SK-N-MC (cell line): ENCODE measurements around the gene EFCAB6.
"Not testable (repeated sequence)": the region's sequence is repeated elsewhere in the genome, so short reads cannot be mapped to it uniquely, and the experiment has no call there.

ENCODE experiments used
- DNase-seq: peaks from one replicate; pipeline ENCODE4 v3.0.0-alpha.2; 2011; ENCODE audit warnings: low read depth, low spot score
- H3K27ac ChIP-seq: fragments of 200-600 bp; sonication (generic); 2 replicates; pipeline ENCODE4 v1.5.1; 2016; ENCODE audit warnings: mixed run types
- H3K36me3 ChIP-seq: fragments of 200-600 bp; sonication (generic); 2 replicates; pipeline ENCODE4 v1.6.1; 2017; ENCODE audit warnings: antibody characterized with exemption, low read length, mixed read lengths; ENCODE audit not compliant: insufficient read depth
- H3K4me3 ChIP-seq: fragments of 200-600 bp; sonication (generic); 2 replicates; pipeline ENCODE4 v1.5.1; 2016
- H3K9ac ChIP-seq: fragments of 200-600 bp; sonication (generic); 2 replicates; pipeline ENCODE4 v1.8.0; 2017; ENCODE audit warnings: mixed run types, mixed read lengths; ENCODE audit not compliant: insufficient read length
- H3K9me3 ChIP-seq: fragments of 200-600 bp; sonication (generic); 2 replicates; pipeline ENCODE4 v1.6.1; 2017; ENCODE audit warnings: low read depth, mild to moderate bottlenecking, antibody characterized with exemption, low read length, moderate library complexity, mixed read lengths
- EZH2 ChIP-seq: fragments of 200-600 bp; sonication (generic); IDR thresholded peaks from one replicate; pipeline ENCODE4 v1.6.1; 2017; ENCODE audit warnings: antibody characterized with exemption
- FOXP2 ChIP-seq: optimal IDR thresholded peaks from 2 replicates; pipeline ENCODE3; 2011; ENCODE audit warnings: mild to moderate bottlenecking, moderate library complexity; ENCODE audit not compliant: insufficient read depth; ENCODE audit errors: extremely low read length, control extremely low read depth
- POLR2AphosphoS5 ChIP-seq: IDR thresholded peaks from 2 replicates; pipeline ENCODE4 v1.6.1; 2012; ENCODE audit warnings: mild to moderate bottlenecking, low read depth, low read length, borderline replicate concordance

The EFCAB6 gene

GRCh38 chr22:43667656-43668055 lies 144.4 kb downstream of the EFCAB6 start:
- DNase-seq: no peak
- Histone ChIP-seq H3K27ac (no peak overlapping the region), H3K9ac (no peak overlapping the region), H3K36me3 (no peaks in the 10 kb centered on the region), H3K4me3 (no peak overlapping the region), H3K9me3 (no peaks in the 10 kb centered on the region)
- TF ChIP-seq FOXP2 (no peak), EZH2 (no peak), POLR2AphosphoS5 (no peak)

- TF ChIP-seq EZH2 (no peak), POLR2AphosphoS5 (no peak), FOXP2 (no peak)
- Histone ChIP-seq H3K4me3 (no peak overlapping the region), H3K36me3 (no peaks in the 10 kb centered on the region), H3K9ac (no peak overlapping the region), H3K27ac (no peak overlapping the region), H3K9me3 (no peaks in the 10 kb centered on the region)
- DNase-seq: no peak
Measured at GRCh38 chr22:43666457-43666856, 145.6 kb downstream of the EFCAB6 start.

- DNase-seq: no peak
- Histone ChIP-seq H3K27ac (no peak overlapping the region), H3K9ac (no peak overlapping the region), H3K9me3 (no peaks in the 10 kb centered on the region), H3K36me3 (no peaks in the 10 kb centered on the region), H3K4me3 (no peak overlapping the region)
- TF ChIP-seq POLR2AphosphoS5 (no peak), FOXP2 (no peak), EZH2 (no peak)
Measured at GRCh38 chr22:43658823-43659222, 153.3 kb downstream of the EFCAB6 start.

- H3K9ac ChIP-seq, H3K9me3 ChIP-seq, DNase-seq, H3K27ac ChIP-seq, H3K4me3 ChIP-seq, H3K36me3 ChIP-seq: not testable (repeated sequence)
Measured at GRCh38 chr22:43656581-43656980, 155.5 kb downstream of the EFCAB6 start.

GRCh38 chr22:43654271-43654670 lies 157.8 kb downstream of the EFCAB6 start:
- TF ChIP-seq POLR2AphosphoS5 (no peak), EZH2 (no peak), FOXP2 (no peak)
- H3K36me3 ChIP-seq: no peaks in the 10 kb centered on the region
- no peak overlapping the region for H3K4me3 ChIP-seq
- H3K27ac ChIP-seq: no peak overlapping the region
- no peak overlapping the region for H3K9ac ChIP-seq
- no peak for DNase-seq
- no peaks in the 10 kb centered on the region for H3K9me3 ChIP-seq

- DNase-seq: no peak
- Histone ChIP-seq H3K27ac (no peak overlapping the region), H3K36me3 (no peaks in the 10 kb centered on the region), H3K9ac (no peak overlapping the region), H3K9me3 (no peaks in the 10 kb centered on the region), H3K4me3 (no peak overlapping the region)
- TF ChIP-seq EZH2: no peak
- no peak for TF ChIP-seq POLR2AphosphoS5
- no peak for TF ChIP-seq FOXP2
Measured at GRCh38 chr22:43652845-43653244, 159.3 kb downstream of the EFCAB6 start.

GRCh38 chr22:43643387-43643786 lies 168.7 kb downstream of the EFCAB6 start:
- DNase-seq: no peak
- TF ChIP-seq FOXP2: no peak
- TF ChIP-seq EZH2: no peak
- TF ChIP-seq POLR2AphosphoS5: no peak
- Histone ChIP-seq H3K27ac (no peak overlapping the region), H3K4me3 (no peak overlapping the region), H3K36me3 (no peaks in the 10 kb centered on the region), H3K9me3 (no peaks in the 10 kb centered on the region), H3K9ac (no peak overlapping the region)

GRCh38 chr22:43642319-43643206 lies 169.5 kb downstream of the EFCAB6 start:
- Histone ChIP-seq H3K4me3 (no peak overlapping the region), H3K27ac (no peak overlapping the region), H3K9me3 (no peaks in the 10 kb centered on the region), H3K9ac (no peak overlapping the region), H3K36me3 (no peaks in the 10 kb centered on the region)
- no peak for DNase-seq
- no peak for TF ChIP-seq FOXP2
- no peak for TF ChIP-seq POLR2AphosphoS5
- no peak for TF ChIP-seq EZH2

GRCh38 chr22:43639228-43639948 lies 172.7 kb downstream of the EFCAB6 start:
- DNase-seq: no peak
- TF ChIP-seq POLR2AphosphoS5 (no peak), EZH2 (no peak), FOXP2 (no peak)
- no peak overlapping the region for H3K9ac ChIP-seq
- H3K9me3 ChIP-seq: no peaks in the 10 kb centered on the region
- H3K4me3 ChIP-seq: no peak overlapping the region
- no peaks in the 10 kb centered on the region for H3K36me3 ChIP-seq
- no peak overlapping the region for H3K27ac ChIP-seq
